ENCODE data around the gene PCDHGB2.
"Not testable (repeated sequence)": the region's sequence is repeated elsewhere in the genome, so short reads cannot be mapped to it uniquely, and the experiment has no call there.

The PCDHGB2 gene

DNA sequence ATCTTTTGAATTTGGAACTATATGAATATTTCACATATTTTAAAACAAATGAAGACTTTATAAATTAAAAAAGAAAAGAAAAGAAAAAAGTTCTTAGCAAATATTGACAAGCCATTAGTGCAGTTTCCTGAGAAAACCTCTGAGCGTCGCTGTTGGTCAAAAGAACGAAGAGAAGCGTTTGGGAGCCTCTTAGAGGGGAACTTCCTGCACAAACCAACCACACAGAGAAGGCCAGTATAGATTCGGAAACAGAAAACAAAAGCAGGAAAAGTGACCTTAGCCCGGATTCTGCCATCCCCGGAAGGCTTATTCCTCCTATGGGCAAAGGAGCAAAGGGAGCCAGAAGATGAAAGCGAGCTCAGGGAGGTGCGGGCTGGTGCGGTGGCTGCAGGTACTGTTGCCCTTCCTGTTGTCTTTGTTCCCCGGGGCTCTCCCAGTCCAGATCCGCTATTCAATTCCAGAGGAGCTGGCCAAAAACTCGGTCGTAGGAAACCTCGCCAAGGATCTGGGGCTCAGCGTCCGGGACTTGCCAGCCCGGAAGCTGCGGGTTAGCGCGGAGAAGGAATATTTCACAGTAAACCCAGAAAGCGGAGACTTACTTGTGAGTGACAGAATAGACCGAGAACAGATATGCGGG is at the start of gene PCDHGB2:
TSS of gene PCDHGB2 (plus strand) at position 205 of the 637 bp plus-strand sequence. CDS start at position 347, 142 bp downstream.
- peak; percentile 46 for DNase-seq

DNA sequence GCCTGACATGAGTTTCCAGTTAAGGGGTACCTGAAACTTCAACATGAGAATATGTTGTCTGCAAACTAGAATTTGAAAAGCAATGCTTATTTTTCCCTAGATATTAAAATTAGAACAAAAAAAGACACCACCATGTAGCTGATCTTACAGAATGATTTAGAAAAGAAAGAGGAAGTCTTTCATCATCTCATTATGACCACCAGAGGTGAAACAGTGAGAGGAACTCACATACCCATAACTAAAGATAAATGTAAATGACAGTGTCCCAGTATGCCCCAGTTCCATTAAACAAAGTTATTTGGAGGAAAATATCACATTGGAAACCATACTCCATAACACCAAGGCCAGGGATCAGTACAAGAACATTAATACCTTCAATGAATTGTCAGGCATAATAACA is 46.1 kb upstream of the PCDHGB2 start:
- no peak for DNase-seq

DNA sequence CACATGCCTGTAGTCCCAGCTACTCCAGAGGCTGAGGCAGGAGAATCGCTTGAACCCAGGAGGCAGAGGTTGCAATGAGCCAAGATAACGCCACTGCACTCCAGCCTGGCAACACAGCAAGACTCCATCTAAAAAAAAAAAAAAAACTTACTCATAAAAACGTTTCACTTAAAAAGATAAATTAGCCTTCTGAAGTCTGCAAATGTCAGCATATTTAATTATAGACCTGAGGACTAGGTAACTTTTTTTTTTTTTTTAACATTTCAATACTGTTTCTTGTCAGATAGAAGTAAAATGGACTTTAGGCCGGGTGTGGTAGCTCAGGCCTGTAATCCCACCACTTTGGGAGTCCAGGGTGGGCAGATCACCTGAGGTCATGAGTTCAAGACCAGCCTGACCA is 42.8 kb upstream of the PCDHGB2 start:
- not testable (repeated sequence) for DNase-seq

DNA sequence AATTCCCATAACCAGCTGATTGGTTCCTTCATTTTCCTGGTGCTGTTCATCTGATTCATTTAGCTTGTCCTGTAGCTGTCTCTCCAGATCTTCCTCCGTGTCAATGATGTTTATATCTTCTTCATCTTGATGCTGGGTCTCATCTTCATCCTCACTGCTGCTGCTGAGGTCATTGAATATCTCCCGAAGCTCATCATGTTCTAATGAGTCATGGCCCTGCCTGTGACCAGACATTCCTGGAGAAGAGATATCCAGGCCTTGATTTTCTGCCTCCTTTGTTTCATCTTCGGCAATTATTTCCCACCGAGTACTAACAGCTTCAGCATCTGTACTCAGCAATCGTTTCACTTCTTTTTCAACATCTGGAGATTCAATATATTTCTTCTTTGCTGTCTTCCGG is 40.6 kb upstream of the PCDHGB2 start:
- no peak for DNase-seq

DNA sequence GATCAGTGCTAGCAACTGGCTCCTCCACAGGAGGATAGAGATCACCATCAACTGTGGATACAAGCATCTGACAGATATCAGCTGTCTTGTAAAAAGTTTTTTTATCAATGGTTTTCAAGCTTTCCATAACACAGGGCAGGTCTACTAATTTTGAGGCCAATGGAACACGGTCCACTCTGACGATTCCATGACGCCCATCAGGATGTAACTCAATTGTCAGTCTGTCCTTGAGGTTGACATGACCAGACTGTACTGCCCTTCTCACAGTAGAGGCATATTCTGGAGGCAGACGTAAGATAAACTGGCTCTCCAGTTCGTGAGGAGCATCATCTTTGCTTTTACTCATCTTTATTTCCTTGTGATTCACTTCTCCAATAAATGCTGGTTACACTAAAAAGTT is 40.1 kb upstream of the PCDHGB2 start:
- no peak for DNase-seq

DNA sequence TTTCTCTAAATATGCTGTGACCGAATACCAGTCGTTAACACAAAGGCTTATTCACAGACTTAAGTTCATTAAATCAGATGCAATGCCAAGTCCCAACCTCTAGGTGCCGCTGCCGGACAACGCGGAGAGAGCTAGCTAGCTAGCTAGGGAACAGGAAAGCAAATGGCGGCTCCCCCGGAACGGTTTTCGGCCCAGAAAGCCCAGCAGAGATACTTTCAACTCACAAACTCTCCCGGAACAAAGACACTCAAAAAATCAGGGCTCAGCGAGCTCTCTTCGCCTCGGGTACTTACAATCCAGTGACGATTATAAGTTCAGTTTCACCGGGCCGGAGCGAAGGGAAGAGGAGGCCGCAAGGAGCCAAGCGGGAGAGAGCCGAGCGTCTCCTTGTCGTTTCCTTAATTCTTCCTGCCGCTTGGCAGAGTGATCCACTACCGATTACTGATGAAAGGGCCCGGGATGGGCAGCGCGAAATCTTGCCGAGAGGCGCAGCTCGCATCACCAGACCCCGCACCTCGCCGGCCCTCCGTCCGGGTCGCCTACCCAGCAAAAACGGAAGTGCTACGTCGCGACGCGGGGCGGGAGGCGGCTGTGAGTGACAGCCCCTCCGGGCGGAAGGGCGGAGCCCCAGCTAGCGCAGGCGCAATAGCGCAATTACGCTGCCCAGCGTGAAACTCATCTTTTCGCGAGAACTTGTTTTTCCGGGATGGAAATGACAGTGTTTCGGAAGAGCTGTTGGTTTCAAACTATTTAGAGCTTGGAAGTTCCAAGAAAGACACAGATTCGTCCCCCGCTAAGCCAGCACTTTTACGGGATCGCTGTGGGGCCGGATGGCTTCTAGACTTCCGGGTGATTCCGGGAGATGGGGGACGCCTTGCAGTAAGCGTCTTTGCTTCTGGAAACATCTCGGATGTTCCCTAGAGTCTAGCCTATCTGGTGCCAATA is 39.3 kb upstream of the PCDHGB2 start, which contains the start of gene TAF7:
TSS of gene TAF7 (minus strand) at position 560 of the 945 bp plus-strand sequence. CDS start 740 bp downstream, outside the sequence.
- peak; percentile 94 for DNase-seq

DNA sequence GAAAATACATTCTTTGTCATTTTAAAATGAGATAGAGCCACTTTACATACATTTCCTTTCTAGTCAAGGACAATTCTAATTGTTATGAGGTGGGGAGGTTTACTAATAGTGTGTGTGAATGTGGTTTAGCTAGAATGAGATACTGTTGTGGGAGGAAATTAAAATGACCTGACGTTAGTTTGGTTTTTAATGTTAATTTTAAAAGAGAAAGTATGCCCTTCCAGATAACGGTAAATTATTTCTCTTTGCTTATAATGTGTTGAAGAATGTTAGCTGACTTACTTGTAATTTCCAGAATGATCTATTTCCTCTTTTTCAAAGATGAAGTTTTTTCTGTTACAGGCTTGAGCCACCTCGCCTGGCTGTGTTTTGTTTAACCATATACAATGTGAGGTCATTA is 37.5 kb upstream of the PCDHGB2 start:
- DNase-seq, result no peak

DNA sequence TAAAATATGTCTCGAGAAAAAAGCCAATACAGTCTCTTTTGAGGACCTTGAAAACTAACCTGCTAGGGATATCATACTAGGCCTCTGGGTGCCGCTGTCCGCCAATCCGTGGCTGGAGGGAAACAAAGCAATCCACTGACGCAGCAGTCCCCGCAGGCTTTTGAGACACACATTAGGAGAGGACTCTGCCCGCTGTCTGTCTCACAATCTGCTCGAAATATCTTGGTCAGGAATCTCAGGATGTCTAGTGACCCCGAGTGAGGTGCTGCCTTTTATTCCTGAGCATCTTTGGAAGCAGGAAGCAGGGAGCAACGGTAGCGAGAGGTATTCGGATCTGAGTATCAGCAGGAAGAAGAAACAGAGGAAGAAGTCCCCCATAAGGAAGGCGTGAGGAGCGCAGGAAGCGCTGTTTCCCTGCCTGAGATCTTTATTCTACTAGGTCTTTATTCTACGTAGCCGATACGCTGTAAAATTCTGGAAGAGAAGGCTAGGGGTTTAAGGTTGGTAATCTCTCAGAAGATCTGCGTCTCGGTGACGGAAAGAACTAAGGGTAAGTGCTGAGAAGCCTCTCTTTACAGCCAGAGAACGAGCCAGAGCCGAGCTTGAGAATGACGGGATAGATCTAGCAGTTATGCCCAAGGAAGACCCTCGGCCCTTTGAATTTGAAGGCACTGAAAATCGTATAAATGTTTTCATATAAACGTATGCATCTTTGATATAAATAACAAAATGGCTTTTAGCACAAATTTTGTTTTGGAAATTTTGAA is 33.5 kb upstream of the PCDHGB2 start:
- DNase-seq, result peak; percentile 79

DNA sequence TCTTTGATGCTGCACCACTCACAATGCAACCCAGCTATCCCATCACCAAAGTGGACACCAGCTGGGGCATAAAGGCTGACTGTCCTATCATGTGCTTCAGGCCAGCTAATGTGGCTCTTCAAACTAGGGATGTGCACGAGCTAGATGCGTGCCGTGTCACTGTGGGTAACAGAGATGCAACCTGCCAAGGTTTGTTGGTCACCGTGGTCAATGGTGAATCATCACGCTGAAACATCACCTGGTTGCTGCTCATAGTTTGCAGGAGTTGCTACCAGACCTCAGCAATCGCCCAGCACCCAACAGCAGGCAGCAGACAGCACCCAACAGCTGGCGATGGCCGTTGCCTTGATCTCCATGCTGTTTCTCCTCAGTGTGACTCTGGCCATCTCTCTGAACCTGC is 31.6 kb upstream of the PCDHGB2 start:
- DNase-seq, result no peak

DNA sequence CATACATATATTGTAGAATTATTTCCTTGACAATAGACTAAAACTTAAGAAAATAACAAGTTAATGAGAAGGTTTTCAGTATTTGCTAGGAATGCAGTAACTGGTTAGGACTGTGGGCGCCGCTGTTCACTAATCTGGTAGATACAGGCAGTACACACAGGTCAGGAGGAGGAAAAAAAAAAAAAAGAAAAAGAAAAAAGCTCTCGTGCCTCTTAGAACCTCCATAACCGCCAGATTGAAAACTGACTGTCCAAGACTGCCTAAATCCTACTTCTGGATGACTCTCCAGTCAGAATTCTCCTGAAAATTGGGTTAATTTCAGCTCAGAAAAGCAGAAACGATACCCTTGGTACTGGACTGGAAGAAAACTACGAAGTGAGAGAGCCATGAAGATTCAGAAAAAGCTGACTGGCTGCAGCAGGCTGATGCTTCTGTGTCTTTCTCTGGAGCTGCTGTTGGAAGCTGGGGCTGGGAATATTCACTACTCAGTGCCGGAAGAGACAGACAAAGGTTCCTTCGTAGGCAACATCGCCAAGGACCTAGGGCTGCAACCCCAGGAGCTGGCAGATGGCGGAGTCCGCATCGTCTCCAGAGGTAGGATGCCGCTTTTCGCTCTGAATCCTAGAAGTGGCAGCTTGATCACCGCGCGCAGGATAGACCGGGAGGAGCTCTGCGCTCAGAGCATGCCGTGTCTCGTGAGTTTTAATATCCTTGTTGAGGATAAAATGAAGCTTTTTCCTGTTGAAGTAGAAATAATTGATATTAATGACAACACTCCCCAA is 29.3 kb upstream of the PCDHGB2 start, which contains the start of gene PCDHGA1:
TSS of gene PCDHGA1 (plus strand) at position 216 of the 782 bp plus-strand sequence.
- DNase-seq, result peak; percentile 38

DNA sequence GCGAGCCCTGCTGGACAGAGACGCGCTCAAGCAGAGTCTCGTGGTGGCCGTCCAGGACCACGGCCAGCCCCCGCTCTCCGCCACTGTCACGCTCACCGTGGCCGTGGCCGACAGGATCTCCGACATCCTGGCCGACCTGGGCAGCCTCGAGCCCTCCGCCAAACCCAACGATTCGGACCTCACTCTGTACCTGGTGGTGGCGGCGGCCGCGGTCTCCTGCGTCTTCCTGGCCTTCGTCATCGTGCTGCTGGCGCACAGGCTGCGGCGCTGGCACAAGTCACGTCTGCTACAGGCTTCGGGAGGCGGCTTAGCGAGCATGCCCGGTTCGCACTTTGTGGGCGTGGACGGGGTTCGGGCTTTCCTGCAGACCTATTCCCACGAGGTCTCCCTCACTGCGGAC is 27.2 kb upstream of the PCDHGB2 start:
- DNase-seq, result not testable (repeated sequence)

DNA sequence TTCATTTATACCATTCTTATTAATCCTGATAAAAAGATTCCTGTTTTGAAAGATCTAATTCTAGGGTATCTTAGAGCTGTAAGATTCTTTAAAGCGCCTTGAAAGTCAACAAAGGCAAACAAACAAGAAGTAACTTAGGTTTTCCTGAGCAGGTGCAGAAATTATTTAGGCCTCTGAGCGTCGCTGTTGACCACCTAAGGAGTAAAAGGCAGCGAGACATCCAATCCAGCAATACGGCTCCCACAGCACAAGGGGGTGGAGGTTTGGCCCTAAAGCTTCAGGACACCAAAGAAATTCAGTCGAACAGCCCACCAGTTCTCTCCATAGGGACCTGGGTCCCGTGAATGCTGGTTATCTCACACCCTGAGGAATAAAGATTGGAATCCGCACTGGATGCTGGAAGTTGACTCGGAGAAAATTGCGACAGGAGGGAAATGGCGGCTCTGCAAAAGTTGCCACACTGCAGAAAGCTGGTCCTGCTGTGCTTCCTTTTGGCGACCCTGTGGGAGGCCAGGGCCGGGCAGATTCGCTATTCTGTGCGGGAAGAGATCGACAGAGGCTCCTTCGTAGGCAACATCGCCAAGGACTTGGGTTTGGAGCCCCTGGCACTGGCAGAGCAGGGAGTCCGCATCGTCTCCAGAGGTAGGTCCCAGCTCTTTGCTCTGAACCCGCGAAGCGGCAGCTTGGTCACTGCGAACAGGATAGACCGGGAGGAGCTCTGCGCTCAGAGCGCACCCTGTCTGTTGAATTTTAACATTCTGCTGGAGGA is 21.1 kb upstream of the PCDHGB2 start, which contains the start of gene PCDHGA2:
TSS of gene PCDHGA2 (plus strand) at position 223 of the 769 bp plus-strand sequence.
- DNase-seq, result peak; percentile 11

DNA sequence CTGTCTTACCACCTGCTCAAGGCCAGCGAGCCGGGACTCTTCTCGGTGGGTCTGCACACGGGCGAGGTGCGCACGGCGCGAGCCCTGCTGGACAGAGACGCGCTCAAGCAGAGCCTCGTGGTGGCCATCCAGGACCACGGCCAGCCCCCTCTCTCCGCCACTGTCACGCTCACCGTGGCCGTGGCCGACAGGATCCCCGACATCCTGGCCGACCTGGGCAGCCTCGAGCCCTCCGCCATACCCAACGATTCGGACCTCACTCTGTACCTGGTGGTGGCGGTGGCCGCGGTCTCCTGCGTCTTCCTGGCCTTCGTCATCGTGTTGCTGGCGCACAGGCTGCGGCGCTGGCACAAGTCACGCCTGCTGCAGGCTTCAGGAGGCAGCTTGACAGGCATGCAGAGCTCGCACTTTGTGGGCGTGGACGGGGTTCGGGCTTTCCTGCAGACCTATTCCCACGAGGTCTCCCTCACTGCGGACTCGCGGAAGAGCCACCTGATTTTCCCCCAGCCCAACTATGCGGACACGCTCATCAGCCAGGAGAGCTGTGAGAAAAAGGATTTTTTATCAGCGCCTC is 18.9 kb upstream of the PCDHGB2 start:
- DNase-seq, result not testable (repeated sequence)

DNA sequence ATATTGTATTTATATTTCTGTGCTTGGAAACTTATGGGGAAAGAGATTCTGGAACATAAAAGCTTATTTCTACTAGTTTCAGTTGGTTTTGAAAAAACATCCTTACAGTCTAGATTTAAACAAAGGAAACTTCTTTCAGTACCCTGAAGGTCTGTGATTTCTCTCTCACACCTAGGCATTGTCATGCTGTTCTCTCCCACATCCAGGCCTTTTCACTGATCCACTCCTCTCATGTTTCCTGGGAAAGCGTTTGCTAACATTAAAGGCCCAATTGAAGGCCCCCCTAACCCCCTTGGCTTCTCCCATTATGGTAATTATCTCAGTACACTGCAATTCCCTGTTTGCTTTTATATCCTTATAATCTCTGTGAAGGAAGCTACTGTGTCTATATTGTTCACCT is 17.0 kb upstream of the PCDHGB2 start:
- DNase-seq, result no peak

DNA sequence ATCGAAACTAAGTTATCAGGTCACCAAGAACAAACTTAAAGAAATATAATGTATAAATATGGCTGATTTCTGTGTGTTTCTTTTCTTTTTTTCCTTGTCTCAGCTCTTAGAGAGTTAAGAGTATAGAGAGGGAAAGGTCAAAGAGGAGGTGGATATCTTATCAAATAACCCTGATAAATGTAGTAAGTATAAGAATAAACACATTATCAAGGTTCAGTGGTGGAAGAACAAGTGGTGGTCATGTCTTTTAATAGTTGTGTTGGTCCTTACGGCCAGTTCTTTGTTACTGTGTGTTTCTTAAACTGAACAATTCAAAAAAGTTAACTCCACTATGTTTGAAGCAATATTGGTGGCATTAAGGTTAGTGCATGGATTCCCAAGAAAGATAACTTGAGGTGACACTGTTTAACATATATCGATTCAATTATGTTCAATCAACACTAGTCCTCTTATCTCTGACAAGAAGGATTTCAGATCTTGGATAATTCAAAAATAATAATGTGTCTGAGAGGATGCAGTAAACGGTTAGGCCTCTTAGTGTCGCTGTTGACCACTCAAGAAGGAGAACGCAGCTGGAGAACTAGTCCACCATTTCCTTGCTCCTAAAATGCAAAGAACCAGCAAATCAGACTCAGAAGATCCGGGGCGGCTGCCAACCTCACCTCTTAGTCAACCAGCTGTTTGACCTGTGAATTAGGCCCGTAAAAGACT is 16.4 kb upstream of the PCDHGB2 start, which contains the start of gene PCDHGA3:
TSS of gene PCDHGA3 (plus strand) at position 588 of the 711 bp plus-strand sequence. CDS start 205 bp downstream, outside the sequence.
- DNase-seq, result peak; percentile 14

DNA sequence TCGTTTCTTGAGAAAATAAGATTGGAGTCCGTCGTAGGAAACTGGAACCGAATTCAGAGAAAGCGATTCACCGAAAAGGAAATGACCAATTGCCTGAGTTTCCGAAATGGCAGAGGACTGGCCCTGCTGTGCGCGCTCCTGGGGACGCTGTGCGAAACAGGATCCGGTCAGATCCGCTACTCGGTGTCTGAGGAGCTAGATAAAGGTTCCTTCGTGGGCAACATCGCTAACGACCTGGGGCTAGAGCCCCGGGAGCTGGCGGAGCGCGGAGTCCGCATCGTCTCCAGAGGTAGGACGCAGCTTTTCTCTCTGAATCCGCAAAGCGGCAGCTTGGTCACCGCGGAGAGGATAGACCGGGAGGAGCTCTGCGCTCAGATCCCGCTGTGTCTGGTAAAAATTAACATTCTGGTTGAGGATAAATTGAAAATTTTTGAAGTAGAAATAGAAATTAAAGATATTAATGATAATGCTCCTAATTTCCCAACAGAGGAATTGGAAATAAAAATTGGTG is 15.8 kb upstream of the PCDHGB2 start:
- no peak for DNase-seq

DNA sequence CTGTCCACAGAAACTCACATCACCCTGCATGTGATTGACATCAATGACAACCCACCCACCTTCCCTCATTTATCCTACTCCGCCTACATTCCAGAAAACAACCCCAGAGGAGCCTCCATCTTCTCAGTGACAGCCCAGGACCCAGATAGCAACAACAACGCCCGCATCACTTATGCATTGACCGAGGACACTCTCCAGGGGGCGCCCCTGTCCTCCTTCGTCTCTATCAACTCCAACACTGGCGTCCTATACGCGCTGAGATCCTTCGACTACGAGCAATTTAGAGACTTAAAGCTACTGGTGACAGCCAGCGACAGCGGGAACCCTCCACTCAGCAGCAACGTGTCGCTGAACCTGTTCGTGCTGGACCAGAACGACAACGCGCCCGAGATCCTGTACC is 14.5 kb upstream of the PCDHGB2 start:
- no peak for DNase-seq

DNA sequence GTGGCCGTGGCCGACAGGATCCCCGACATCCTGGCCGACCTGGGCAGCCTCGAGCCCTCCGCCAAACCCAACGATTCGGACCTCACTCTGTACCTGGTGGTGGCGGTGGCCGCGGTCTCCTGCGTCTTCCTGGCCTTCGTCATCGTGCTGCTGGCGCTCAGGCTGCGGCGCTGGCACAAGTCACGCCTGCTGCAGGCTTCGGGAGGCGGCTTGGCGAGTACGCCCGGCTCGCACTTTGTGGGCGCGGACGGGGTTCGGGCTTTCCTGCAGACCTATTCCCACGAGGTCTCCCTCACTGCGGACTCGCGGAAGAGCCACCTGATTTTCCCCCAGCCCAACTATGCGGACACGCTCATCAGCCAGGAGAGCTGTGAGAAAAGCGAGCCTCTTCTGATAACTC is 13.8 kb upstream of the PCDHGB2 start:
- not testable (repeated sequence) for DNase-seq

DNA sequence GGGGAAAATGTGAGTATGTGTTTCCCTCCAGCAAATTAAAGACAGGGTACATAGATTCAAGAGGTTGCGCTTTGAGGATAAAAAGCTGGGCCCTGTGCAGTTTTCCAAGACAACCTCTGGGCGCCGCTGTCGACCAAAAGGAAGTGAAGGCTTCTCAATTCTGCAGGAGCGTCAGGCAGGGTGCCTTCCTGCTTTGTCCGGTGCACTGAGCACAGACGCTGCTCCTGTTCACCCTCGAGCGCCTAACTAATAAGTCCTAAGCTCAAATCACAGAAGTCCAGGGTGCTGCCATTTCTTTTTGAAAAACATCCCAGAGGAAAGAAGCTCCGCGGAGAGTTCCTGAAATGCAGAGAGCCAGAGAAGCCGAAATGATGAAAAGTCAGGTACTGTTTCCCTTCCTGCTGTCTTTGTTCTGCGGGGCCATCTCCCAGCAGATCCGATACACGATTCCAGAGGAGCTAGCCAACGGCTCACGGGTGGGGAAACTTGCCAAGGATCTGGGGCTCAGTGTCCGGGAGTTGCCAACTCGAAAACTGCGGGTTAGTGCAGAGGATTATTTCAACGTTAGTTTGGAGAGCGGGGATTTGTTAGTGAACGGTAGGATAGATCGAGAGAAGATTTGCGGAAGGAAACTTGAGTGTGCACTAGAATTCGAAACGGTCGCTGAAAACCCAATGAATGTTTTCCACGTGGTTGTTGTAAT is 9.7 kb upstream of the PCDHGB2 start, which contains the start of gene PCDHGB1:
TSS of gene PCDHGB1 (plus strand) at position 183 of the 703 bp plus-strand sequence. CDS start at position 345, 162 bp downstream.
- DNase-seq, result peak; percentile 48
